Upper lobe of right lung (tissue), 1 donor: ENCODE data around the gene PLAU. TPM values are rescaled to one million over a fixed set of nuclear protein-coding genes. Genes with fewer than 3 reads are reported as not detected.
"Not testable (repeated sequence)": the region's sequence is repeated elsewhere in the genome, so short reads cannot be mapped to it uniquely, and the experiment has no call there.

Source experiments
- ATAC-seq: fragments of 200-7000 bp; cut with Tn5 transposase; one replicate; pipeline ENCODE4 v1.9.1; 2020; ENCODE audit warnings: mild to moderate bottlenecking, moderate library complexity
- DNase-seq: peaks from one replicate; pipeline ENCODE4 v3.0.0-alpha.2; 2020
- H3K27ac ChIP-seq: fragments of 200-600 bp; one replicate; pipeline ENCODE4 v1.8.0; 2022
- H3K27me3 ChIP-seq: fragments of 200-600 bp; one replicate; pipeline ENCODE4 v1.8.0; 2022; ENCODE audit warnings: mild to moderate bottlenecking
- H3K36me3 ChIP-seq: fragments of 200-600 bp; one replicate; pipeline ENCODE4 v1.8.0; 2022
- H3K4me1 ChIP-seq: fragments of 200-600 bp; one replicate; pipeline ENCODE4 v1.8.0; 2022
- H3K4me3 ChIP-seq: fragments of 200-600 bp; one replicate; pipeline ENCODE4 v1.8.0; 2022; ENCODE audit warnings: mild to moderate bottlenecking
- H3K9me3 ChIP-seq: fragments of 200-600 bp; one replicate; pipeline ENCODE4 v1.8.0; 2022
- intact Hi-C: fragments of 100-400 bp; cut with DNase I; formaldehyde crosslinking; loops from one replicate; pipeline ENCODE4 v1.11.0; 2022
- total RNA-seq: library from RNA; stranded (reverse); fragmentation: NEBNext Ultra II Directional; extraction: Animal tissue kit (Norgen Biotek cat#: 25700); gene quantifications from one replicate; pipeline ENCODE4 v1.2.1, GENCODE V29; 2021
- TF ChIP-seq, protein P1 (sequence below): fragments of 200-600 bp; IDR thresholded peaks from one replicate; pipeline ENCODE4 v1.8.0; 2022; ENCODE audit warnings: antibody characterized with exemption
- donor health status: DM: no; HTN: yes; CAD: no; lungs with severe emphysema.

Gene PLAU
- total RNA-seq, 1 donor from 2014 or later: 16.8 TPM

DNA sequence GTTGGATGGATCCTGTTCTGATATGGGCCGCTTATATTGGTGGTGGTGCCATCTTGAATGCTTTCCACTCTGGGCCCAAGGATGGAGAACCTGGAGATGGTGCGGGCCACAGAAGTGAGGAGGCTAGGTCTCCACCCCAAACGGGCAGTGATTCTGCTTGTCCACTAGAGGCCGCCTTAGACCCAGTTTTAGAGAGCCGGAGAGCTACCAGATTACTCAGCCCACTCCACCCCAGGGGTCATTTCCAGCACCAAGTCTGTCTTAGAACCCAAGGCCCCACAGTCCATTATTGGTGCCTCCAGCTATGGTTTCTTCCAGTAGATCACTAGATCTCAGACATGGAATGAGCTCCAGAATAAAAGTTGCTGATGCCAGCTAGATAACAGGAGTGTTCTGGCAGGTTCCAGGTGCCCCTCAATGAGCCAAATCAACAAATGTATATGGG, 24.8 kb upstream of the PLAU start:
- ATAC-seq (peak; percentile 91), DNase-seq (peak; percentile 75)
- Histone ChIP-seq H3K36me3 (no peaks in the 10 kb centered on the region), H3K4me3 (no peak overlapping the region), H3K27me3 (no peaks in the 10 kb centered on the region), H3K4me1 (peaks cover 29% of the 10 kb centered on the region), H3K9me3 (no peaks in the 10 kb centered on the region), H3K27ac (peak overlapping the region; percentile 79)
- intact Hi-C loops: loop anchor here (10.0 kb wide), 1 partner anchor 209 kb away; no protein-coding TSS in a partner anchor
- TF ChIP-seq, protein P1, sequence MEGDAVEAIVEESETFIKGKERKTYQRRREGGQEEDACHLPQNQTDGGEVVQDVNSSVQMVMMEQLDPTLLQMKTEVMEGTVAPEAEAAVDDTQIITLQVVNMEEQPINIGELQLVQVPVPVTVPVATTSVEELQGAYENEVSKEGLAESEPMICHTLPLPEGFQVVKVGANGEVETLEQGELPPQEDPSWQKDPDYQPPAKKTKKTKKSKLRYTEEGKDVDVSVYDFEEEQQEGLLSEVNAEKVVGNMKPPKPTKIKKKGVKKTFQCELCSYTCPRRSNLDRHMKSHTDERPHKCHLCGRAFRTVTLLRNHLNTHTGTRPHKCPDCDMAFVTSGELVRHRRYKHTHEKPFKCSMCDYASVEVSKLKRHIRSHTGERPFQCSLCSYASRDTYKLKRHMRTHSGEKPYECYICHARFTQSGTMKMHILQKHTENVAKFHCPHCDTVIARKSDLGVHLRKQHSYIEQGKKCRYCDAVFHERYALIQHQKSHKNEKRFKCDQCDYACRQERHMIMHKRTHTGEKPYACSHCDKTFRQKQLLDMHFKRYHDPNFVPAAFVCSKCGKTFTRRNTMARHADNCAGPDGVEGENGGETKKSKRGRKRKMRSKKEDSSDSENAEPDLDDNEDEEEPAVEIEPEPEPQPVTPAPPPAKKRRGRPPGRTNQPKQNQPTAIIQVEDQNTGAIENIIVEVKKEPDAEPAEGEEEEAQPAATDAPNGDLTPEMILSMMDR: peak; percentile 85

DNA sequence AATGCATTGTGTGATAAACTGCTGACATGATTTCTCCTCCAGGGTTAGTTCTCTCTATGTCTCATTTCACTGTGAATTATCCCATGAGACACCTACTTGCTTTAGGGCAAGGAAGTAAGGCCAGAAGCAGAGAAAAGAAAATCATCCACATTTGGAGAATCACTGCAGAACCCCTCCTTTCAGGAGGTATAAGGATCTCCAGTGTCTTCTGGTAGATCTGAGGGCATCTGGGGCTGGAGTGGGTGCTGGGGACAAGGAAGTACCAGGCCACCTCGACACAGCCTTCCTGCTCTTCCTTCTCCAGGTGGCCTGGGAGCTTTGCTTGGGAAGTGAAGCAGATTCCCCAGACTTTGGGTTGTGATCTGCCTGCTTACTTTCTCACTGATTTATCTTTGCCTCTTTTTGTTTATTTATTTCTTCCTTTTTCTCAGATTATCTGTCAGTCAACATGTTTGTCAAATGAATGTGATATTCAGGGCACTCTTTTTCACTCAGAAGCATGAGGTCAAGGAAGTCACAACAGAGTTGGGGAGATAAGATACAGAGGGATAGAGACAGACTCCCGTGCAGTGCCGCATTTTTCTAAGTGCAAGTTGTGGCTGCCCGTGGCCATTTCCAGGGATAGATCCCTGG, 24.2 kb upstream of the PLAU start:
- no peak overlapping the region for H3K4me3 ChIP-seq
- H3K4me1 ChIP-seq: peaks cover 29% of the 10 kb centered on the region
- no peak for ATAC-seq
- no peaks in the 10 kb centered on the region for H3K36me3 ChIP-seq
- H3K27ac ChIP-seq: peak overlapping the region; percentile 79
- TF ChIP-seq, protein P1: no peak
- no peaks in the 10 kb centered on the region for H3K9me3 ChIP-seq
- no peaks in the 10 kb centered on the region for H3K27me3 ChIP-seq
- no peak for DNase-seq
- intact Hi-C loops: loop anchor here (10.0 kb wide), 1 partner anchor 208 kb away; no protein-coding TSS in a partner anchor

DNA sequence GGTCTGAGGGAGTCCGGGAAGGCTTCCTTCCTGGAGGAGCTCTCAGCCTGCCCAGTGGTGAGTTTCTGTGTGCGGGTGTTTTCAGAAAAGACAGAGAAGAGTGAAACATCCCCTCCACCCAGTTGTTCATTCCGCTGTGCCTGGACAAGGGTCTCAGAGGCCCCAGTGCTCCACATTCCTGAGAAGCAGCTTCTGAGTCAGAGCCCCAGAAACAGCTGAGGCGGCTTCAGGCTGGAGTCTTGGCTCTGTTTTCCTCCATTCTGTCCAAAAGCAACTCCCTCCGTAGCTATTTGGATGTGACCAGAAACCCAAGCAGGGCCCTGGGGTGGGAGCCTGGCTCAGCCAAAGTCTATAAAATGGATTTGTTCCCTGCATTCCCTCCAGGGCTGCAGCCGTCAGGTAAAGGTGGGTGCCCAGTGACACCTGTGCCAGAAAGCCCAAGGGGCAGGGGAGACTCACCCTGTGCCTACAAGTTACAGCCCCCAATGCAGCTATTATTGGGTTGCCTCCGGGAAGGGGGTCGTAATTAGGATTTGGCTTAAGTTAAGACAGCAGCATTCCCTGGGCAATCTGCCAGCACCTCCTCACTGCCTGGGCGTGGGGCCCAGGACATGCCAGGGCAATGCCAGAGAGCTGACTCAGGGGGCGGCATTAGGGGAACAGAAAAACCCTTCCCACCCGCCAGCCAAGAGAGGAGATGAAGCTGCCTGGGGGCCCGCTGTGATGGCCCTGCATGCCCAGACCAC, 23.5 kb upstream of the PLAU start:
- Histone ChIP-seq H3K4me3 (no peak overlapping the region), H3K27ac (peak overlapping the region; percentile 79), H3K9me3 (no peaks in the 10 kb centered on the region), H3K4me1 (peaks cover 29% of the 10 kb centered on the region), H3K36me3 (no peaks in the 10 kb centered on the region), H3K27me3 (no peaks in the 10 kb centered on the region)
- DNase-seq (peak; percentile 83), ATAC-seq (peak; percentile 53)
- intact Hi-C loops: loop anchor here (10.0 kb wide), 1 partner anchor 207 kb away; no protein-coding TSS in a partner anchor
- TF ChIP-seq, protein P1: no peak

DNA sequence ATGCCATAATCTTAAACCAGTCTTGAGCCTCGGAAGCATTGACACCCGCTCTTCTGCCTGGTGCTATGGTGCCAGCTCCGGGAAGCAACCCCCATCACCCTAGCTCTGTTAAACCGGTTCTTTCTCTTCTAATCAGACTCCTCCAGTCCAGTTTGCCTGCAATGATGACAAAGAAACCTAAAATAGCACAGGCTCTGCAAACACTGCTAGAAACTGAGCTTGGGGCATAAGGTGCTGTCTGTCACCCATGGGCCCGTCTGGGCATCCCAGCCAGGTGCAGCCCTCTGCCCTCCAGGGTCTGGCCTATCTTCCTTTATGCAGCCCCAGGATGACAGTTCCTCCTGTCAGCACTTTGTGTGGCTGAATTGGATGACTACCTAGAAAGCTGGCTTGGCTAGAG, 22.4 kb upstream of the PLAU start:
- no peak overlapping the region for H3K4me3 ChIP-seq
- no peaks in the 10 kb centered on the region for H3K9me3 ChIP-seq
- peaks cover 29% of the 10 kb centered on the region for H3K4me1 ChIP-seq
- intact Hi-C loops: loop anchor here (10.0 kb wide), 1 partner anchor 206 kb away; no protein-coding TSS in a partner anchor
- H3K27ac ChIP-seq: peak overlapping the region; percentile 79
- H3K36me3 ChIP-seq: no peaks in the 10 kb centered on the region
- peak; percentile 45 for ATAC-seq
- no peak for DNase-seq
- H3K27me3 ChIP-seq: no peaks in the 10 kb centered on the region
- TF ChIP-seq, protein P1: no peak

DNA sequence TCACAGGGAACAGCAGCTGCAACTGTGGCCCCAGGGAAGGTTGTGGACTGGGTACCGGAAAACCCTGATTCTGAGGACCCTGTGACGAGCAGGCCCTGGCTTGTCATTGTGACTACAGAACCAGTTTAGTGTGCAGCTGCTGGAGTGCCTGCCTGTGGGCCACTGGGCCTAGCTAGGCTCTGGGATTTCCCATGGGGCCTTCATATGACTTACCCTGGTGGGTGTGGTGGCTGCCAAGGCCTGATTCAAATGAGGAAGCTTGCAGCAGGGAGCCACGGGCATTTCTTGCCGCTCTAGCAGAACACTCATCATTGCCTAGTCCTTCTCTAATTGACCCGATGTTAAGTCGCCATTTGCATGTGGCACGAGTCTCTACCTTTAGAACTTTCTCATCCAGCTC, 21.9 kb upstream of the PLAU start:
- DNase-seq (peak; percentile 71), ATAC-seq (peak; percentile 80)
- TF ChIP-seq, protein P1: no peak
- Histone ChIP-seq H3K4me3 (no peak overlapping the region), H3K27me3 (no peaks in the 10 kb centered on the region), H3K36me3 (no peaks in the 10 kb centered on the region), H3K4me1 (peaks cover 29% of the 10 kb centered on the region), H3K9me3 (no peaks in the 10 kb centered on the region), H3K27ac (peak overlapping the region; percentile 79)
- intact Hi-C loops: loop anchor here (10.0 kb wide), 1 partner anchor 206 kb away; no protein-coding TSS in a partner anchor

DNA sequence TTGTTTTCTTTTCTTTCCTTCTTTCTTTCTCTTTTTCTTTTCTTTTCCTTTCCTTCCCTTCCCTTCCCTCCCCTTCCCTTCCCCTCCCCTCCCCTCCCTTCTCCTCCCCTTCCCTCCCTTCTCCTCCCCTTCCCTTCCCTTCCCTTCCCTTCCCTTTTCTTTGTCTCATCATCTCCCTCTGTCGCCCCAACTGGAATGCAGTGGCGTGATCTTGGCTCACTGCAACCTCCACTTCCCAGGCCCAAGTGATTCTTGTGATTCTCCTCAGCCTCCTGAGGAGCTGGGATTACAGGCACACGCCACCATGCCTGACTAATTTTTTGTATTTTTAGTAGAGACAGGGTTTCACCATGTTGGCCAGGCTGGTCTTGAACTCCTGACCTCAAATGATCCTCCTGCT, 21.5 kb upstream of the PLAU start:
- DNase-seq, H3K36me3 ChIP-seq, H3K4me3 ChIP-seq, H3K27ac ChIP-seq, H3K9me3 ChIP-seq, ATAC-seq, H3K27me3 ChIP-seq: not testable (repeated sequence)
- peaks cover 29% of the 10 kb centered on the region for H3K4me1 ChIP-seq
- intact Hi-C loops: loop anchor here (10.0 kb wide), 1 partner anchor 205 kb away; no protein-coding TSS in a partner anchor
